Keratinocyte (primary cell): Measurements from ENCODE around the gene PSMB7. TPM values are rescaled to one million over a fixed set of nuclear protein-coding genes. Genes with fewer than 3 reads are reported as not detected.

ENCODE experiments used
- DNase-seq: peaks from one replicate; pipeline ENCODE4 v3.0.0-alpha.2; 2011; ENCODE audit warnings: low read depth, missing footprints, low spot score
- FAIRE-seq: peaks from 2 replicates; lab custom pipeline; 2011; peaks lifted over from hg19 to GRCh38; lab: Jason Lieb, UNC
- H2AFZ ChIP-seq: 2 replicates; pipeline ENCODE4 v1.6.0; 2012; ENCODE audit warnings: low read length, control low read depth, inconsistent platforms; ENCODE audit not compliant: control insufficient read depth
- H3K27ac ChIP-seq: 2 replicates; pipeline ENCODE4 v1.5.1; 2011; ENCODE audit warnings: low read length; ENCODE audit not compliant: control insufficient read depth, insufficient read depth
- H3K27me3 ChIP-seq: 3 replicates; pipeline ENCODE4 v1.6.0; 2011; ENCODE audit warnings: low read length; ENCODE audit not compliant: control insufficient read depth, insufficient read depth; ENCODE audit errors: extremely low read depth
- H3K36me3 ChIP-seq, 2 experiments: 2 replicates in 1 of 2; 3 replicates in 1 of 2; pipeline ENCODE4 v1.5.1; 2011; ENCODE audit warnings: low read length in 2 of 2, mild to moderate bottlenecking in 1 of 2; ENCODE audit not compliant: control insufficient read depth in 2 of 2, insufficient read depth in 2 of 2; ENCODE audit errors: extremely low read depth in 1 of 2
- H3K4me1 ChIP-seq: 3 replicates; pipeline ENCODE4 v1.5.1; 2011; ENCODE audit warnings: low read length; ENCODE audit not compliant: control insufficient read depth, insufficient read depth; ENCODE audit errors: extremely low read depth
- H3K4me2 ChIP-seq: 3 replicates; pipeline ENCODE4 v1.6.0; 2011; ENCODE audit warnings: low read depth, low read length; ENCODE audit not compliant: control insufficient read depth, insufficient read depth; ENCODE audit errors: extremely low read depth
- H3K4me3 ChIP-seq, 3 experiments: fragments of 200-600 bp in 1 of 3; sonication (generic) in 1 of 3; 2 replicates in 2 of 3; 3 replicates in 1 of 3; pipeline ENCODE4 v1.5.1; 2011 to 2016; ENCODE audit warnings: low read length in 3 of 3, mild to moderate bottlenecking in 3 of 3, control low read depth in 2 of 3, inconsistent platforms in 1 of 3, low read depth in 1 of 3, mixed read lengths in 1 of 3, mixed run types in 1 of 3, moderate library complexity in 1 of 3; ENCODE audit not compliant: control insufficient read depth in 2 of 3, insufficient read depth in 2 of 3; ENCODE audit errors: extremely low read depth in 1 of 3
- H3K79me2 ChIP-seq: 2 replicates; pipeline ENCODE4 v1.6.0; 2012; ENCODE audit warnings: low read length; ENCODE audit not compliant: control insufficient read depth, insufficient read depth
- H3K9ac ChIP-seq: 3 replicates; pipeline ENCODE4 v1.6.0; 2011; ENCODE audit warnings: low read length; ENCODE audit not compliant: control insufficient read depth, insufficient read depth; ENCODE audit errors: extremely low read depth
- H3K9me1 ChIP-seq: 3 replicates; pipeline ENCODE4 v1.6.0; 2011; ENCODE audit warnings: low read length; ENCODE audit not compliant: control insufficient read depth, insufficient read depth; ENCODE audit errors: extremely low read depth
- H3K9me3 ChIP-seq: 2 replicates; pipeline ENCODE4 v1.5.1; 2012; ENCODE audit warnings: low read depth, low read length; ENCODE audit not compliant: control insufficient read depth
- H4K20me1 ChIP-seq: 3 replicates; pipeline ENCODE4 v1.6.0; 2011; ENCODE audit warnings: low read length; ENCODE audit not compliant: control insufficient read depth, insufficient read depth; ENCODE audit errors: extremely low read depth
- EZH2 ChIP-seq: IDR thresholded peaks from one replicate; pipeline ENCODE4 v1.6.1; 2012; ENCODE audit warnings: inconsistent platforms, mild to moderate bottlenecking, low read length, moderate library complexity
- dilution Hi-C: fragments of 300-500 bp; cut with MboI; formaldehyde crosslinking; loops from one replicate; pipeline ENCODE4 v1.7.0; 2020; ENCODE audit warnings: low sequenced_read_pairs; ENCODE audit not compliant: extremely low pct_ligation_motif_present
- polyA plus RNA-seq, 5 experiments: library from polyadenylated mRNA; depleted of rRNA in 3 of 5; stranded (reverse) in 3 of 5; stranded (forward) in 1 of 5; unstranded in 1 of 5; fragments of >200 nt; gene quantifications; 1 replicate in 1 of 5; 2 replicates in 3 of 5; 3 replicates in 1 of 5; pipeline versions ENCODE4 v1.2.1 to v1.2.3, GENCODE V29; 2011 to 2012; ENCODE audit warnings: missing spikeins in 2 of 5, low read depth in 1 of 5, low replicate concordance in 1 of 5
- TF ChIP-seq, protein P1 (sequence below), 3 experiments: IDR thresholded peaks in 1 of 3; conservative IDR thresholded peaks in 1 of 3; optimal IDR thresholded peaks in 1 of 3; 2 replicates in 2 of 3; 3 replicates in 1 of 3; pipeline versions ENCODE3 to v1.5.1; 2011; ENCODE audit warnings: low read length in 3 of 3, mild to moderate bottlenecking in 3 of 3, moderate library complexity in 2 of 3, control low read depth in 1 of 3, inconsistent platforms in 1 of 3; ENCODE audit not compliant: insufficient read depth in 2 of 3; ENCODE audit errors: extremely low read depth in 1 of 3

The PSMB7 gene
- polyA plus RNA-seq, 1 donor (not counting 4 experiments of a cell fraction or from before 2014, with no cell fraction given), result 388 TPM

DNA sequence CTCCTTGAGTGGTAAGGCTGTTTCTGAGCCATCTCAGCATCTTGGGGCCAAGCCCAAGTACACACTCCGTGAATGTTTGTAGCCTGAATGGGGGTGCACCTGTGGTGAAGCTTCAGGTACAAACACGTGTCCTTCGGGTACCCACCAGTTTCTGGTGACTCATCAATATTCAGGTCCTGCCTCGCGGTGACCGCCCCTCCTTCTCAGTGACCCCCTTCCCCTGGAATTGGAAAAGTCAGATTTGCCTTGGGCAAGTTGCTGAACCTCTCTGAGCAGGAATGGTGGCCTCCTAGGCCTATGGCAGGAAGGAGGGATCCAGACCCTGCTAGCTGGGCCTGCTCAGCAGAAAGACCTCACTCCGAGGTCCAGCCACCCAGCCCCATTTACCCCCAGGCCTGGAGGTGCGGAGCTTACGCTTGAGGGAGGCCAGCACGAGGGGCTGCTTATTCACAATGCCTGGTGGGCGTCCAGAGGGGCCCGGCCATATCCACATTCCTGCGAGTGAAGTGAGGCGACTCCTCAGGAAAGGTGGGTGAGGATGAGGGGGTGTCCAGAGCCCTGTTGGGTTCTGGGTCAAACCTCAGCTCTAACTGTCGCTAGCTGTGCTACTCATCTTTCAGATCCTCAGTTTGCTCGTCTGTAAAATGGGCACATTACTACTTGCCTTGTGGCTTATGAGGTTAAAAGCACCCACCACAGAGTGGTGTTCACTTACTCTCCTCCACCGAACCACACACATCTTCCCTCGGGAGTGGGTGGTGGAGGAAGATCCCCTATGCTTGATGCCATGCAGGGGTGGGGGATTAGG, 42.0 kb upstream of the PSMB7 start:
- no peak for TF ChIP-seq EZH2
- TF ChIP-seq, protein P1, sequence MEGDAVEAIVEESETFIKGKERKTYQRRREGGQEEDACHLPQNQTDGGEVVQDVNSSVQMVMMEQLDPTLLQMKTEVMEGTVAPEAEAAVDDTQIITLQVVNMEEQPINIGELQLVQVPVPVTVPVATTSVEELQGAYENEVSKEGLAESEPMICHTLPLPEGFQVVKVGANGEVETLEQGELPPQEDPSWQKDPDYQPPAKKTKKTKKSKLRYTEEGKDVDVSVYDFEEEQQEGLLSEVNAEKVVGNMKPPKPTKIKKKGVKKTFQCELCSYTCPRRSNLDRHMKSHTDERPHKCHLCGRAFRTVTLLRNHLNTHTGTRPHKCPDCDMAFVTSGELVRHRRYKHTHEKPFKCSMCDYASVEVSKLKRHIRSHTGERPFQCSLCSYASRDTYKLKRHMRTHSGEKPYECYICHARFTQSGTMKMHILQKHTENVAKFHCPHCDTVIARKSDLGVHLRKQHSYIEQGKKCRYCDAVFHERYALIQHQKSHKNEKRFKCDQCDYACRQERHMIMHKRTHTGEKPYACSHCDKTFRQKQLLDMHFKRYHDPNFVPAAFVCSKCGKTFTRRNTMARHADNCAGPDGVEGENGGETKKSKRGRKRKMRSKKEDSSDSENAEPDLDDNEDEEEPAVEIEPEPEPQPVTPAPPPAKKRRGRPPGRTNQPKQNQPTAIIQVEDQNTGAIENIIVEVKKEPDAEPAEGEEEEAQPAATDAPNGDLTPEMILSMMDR (optimal IDR thresholded peaks at IDR 0.05 in 1 of 3, IDR thresholded peaks at IDR 0.05 in 1 of 3, conservative IDR thresholded peaks at IDR 0.05 in 1 of 3; ENCODE audit: extremely low read depth in 1 of 3, insufficient read depth in 2 of 3, low read length in 3 of 3), result no peak
- no peak overlapping the region for H3K4me3 ChIP-seq
- H4K20me1 ChIP-seq, result no peaks in the 10 kb centered on the region
- no peak overlapping the region for H3K4me2 ChIP-seq
- no peaks in the 10 kb centered on the region for H3K4me1 ChIP-seq
- no peak overlapping the region for H3K9ac ChIP-seq
- H3K79me2 ChIP-seq, result no peaks in the 10 kb centered on the region
- H3K36me3 ChIP-seq, result no peaks in the 10 kb centered on the region
- no peak overlapping the region for H3K27ac ChIP-seq
- DNase-seq (no peak), FAIRE-seq (no peak)
- H3K9me1 ChIP-seq, result no peaks in the 10 kb centered on the region
- peaks cover 7% of the 10 kb centered on the region for H3K27me3 ChIP-seq
- H2AFZ ChIP-seq, result no peak overlapping the region
- dilution Hi-C loops, result no loop called here
- H3K9me3 ChIP-seq, result peaks cover 3% of the 10 kb centered on the region

DNA sequence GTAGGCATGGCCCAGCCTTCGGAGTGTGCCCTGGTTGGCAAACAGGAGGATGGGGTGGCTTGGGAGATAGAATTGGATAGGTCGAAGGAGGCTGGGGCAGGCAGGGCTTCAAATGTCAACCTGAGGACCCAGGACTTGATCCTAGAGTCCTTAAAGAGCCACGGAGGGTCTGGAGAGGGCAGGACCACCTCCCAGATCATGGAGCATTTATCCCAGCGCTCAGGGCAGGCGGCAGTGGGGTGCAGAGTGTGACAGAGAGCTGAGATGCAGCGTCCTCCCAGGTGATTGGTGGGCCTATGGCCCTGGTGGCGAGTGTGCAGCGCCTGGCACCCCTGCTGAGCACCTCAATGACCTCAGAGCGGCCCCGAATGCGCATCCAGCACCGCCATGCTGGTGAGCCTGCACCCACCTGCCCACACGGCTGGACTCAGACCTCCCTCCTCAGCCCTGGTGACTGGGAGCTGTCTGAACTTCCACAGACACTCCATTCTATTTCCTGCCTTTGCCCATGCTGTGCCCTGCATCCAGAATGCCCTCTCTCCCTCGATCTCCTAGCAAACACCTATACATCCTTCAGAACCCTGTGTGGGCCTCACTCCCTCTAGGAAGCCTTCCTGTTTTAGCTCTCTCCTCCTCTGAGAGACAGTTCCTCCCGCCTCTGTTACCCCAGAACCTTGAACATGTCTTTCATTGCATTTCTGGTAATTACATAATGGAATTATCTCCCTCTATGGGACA, 41.3 kb upstream of the PSMB7 start:
- Histone ChIP-seq H3K4me3 (no peak overlapping the region), H3K4me2 (no peak overlapping the region), H3K36me3 (no peaks in the 10 kb centered on the region), H2AFZ (no peak overlapping the region), H3K9me3 (peaks cover 3% of the 10 kb centered on the region), H3K9me1 (no peaks in the 10 kb centered on the region), H3K4me1 (no peaks in the 10 kb centered on the region), H3K27me3 (peaks cover 7% of the 10 kb centered on the region), H4K20me1 (no peaks in the 10 kb centered on the region), H3K27ac (no peak overlapping the region), H3K9ac (no peak overlapping the region), H3K79me2 (no peaks in the 10 kb centered on the region)
- no peak for TF ChIP-seq EZH2
- TF ChIP-seq, protein P1 (optimal IDR thresholded peaks at IDR 0.05 in 1 of 3, IDR thresholded peaks at IDR 0.05 in 1 of 3, conservative IDR thresholded peaks at IDR 0.05 in 1 of 3; ENCODE audit: extremely low read depth in 1 of 3, insufficient read depth in 2 of 3, low read length in 3 of 3), result no peak
- no peak for FAIRE-seq
- DNase-seq, result no peak
- dilution Hi-C loops, result no loop called here
